ENCODE measurements around the gene SOX5.

The SOX5 gene

GRCh38 chr12:23949348-23950209, at the start of gene SOX5:
Gene SOX5, minus strand, starts transcription at chr12:23949670. Its CDS starts 69 bp downstream, at chr12:23949601.
- no peak for ATAC-seq

GRCh38 chr12:23987046-23987445, 37.6 kb upstream of the SOX5 start:
- no peak for ATAC-seq

- no peak for ATAC-seq
These were observed 31.4 kb upstream of the SOX5 start for GRCh38 chr12:23980826-23981225.

- ATAC-seq = no peak
These were observed 15.3 kb upstream of the SOX5 start for GRCh38 chr12:23964812-23965211.

- no peak for ATAC-seq
These were observed 10.4 kb upstream of the SOX5 start for GRCh38 chr12:23959826-23960225.

DNA sequence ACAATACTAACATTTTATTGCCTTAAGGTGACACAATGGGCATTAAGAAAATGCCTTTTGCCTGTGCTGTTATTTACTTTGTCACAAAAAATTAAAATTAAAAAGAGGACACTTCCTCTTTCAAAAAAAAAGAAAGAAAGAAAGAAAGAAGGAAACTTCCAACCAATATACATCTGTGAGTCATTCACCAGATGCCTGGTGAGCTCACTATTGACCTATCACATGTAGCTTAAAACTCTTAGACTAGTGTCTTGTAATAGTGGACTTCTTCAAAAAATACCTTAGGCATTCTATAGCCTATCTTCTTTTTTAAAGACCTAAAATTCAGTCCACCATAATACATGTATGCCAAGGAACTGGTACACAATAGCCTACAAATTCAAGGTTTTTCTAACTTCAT, 4.9 kb upstream of the SOX5 start:
- no peak for ATAC-seq

- no peak for ATAC-seq
These were observed 2.6 kb upstream of the SOX5 start for GRCh38 chr12:23952071-23952470.

- no peak for ATAC-seq
These were observed 1.4 kb upstream of the SOX5 start for GRCh38 chr12:23950775-23951451.

DNA sequence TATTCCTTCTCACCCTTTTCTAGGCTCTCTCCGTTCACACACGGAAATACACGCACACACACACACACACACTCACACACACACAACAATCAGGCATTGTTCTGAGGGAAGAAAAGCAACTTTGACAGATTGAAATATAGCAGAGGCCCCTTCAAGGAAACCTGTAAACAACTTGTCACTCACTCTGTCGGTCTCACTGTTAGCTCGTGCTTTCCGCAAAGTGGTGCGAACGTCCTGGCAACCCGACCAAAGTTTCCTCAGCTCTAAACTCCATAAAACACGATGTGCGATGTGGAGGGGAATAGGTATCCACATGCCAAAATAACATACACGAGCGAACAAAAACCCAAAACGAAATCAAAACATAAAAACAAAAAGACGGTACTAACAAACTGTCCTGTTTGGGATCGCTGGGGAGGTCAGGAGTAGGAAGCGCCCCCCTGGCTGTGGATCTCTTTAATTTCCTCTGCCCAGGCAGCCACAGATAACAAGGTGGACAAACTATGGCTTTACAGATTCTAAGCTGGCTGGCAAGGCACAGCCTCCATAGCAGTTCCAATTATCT, 822 bp upstream of the SOX5 start:
- ATAC-seq = no peak

DNA sequence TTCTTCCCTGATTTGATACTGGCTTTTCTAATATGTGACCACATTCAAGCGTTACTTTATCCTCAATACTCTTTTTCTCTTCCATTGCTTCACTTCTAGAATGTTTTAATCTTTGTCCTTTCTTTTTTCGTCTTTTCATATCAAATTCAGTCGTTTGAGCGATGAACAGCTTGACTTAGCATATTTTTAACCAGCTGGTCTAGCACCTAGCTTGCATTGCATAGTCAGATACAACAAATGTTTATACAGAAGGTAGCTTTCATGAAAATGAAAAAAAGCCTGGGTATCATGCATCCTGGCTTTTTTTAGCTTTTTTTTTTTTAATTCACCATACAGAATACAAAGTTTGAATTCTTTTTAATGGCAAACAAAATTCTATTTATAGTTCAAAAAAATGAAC, 1.2 kb downstream of the SOX5 start:
- no peak for ATAC-seq

DNA sequence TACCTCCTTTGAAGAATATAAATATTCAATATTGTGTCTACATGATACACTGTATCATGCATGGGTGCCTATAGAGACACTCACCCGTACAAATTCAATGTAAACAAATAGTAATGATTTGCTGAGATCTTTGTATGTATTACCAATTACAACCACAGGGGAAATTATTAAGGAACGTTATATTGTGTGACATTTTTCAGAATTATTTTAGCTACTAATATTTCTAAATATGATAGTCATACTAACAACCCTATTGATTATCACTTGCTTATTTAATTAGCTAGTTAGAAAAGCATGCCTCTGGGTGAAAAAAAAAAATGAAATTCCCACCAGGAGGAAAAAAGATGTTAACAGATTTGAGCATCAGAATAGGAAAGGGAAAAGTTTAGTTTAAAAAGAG, 2.1 kb downstream of the SOX5 start:
- ATAC-seq = no peak

GRCh38 chr12:23945249-23945648, 4.2 kb downstream of the SOX5 start:
- no peak for ATAC-seq

DNA sequence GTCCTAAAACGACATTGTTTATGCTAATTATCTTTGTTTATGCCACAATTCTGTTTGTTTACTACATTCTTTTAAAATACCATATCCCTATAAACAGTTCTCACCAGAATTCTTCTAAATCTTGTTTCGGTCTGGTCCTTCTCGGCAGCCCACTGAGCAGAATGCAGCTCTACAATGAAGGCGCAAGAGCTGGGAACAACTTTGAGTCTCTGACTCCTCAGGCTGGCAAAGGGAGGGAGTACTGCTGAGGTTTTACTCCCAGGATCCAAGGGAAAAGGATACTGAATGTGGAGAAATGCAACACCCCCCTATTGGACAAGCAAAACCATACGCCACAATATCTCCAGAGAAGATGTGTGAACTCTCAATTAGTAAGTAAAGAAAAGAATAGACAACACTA, 5.4 kb downstream of the SOX5 start:
- ATAC-seq = no peak

GRCh38 chr12:23942841-23943240, 6.6 kb downstream of the SOX5 start:
- no peak for ATAC-seq

GRCh38 chr12:23941780-23942179, 7.7 kb downstream of the SOX5 start:
- ATAC-seq = no peak

DNA sequence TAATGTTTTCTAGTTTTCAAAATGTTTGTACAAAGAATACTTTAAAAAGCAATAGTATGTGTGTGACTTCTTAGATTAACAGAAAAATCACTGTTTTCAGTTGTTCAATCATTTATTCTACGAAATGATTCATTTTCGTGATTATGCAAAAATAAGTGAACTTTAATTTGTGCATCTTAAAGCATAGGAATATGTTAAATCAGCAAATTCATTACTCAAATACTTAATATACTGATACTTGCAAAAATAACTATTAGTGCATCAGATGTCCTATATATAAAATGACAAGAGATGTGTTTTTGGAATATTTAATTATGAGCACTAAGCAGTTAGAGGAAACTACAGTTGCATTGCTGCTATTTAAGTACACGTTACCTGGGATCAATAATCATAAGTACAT, 11.0 kb downstream of the SOX5 start:
- ATAC-seq = no peak

GRCh38 chr12:23931176-23931575, 18.3 kb downstream of the SOX5 start:
- no peak for ATAC-seq

DNA sequence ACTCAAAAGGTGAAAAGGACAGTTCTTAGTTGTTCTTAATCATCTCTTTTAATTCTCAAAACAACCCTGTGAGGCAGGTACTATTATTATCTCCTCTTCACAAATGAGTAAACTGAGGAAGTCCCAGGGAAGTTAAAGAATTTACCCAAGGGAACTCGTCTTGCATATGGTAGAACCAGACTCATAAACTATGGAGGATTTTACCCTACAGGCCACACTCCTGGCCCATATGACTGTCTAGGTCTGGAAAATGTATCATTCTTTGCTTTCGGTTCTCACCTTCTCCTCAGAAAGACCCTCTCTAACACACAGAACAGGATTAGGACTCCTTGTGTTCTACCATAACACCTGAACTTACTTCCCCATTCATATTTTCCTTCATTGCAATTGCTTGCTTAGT, 18.9 kb downstream of the SOX5 start:
- no peak for ATAC-seq

DNA sequence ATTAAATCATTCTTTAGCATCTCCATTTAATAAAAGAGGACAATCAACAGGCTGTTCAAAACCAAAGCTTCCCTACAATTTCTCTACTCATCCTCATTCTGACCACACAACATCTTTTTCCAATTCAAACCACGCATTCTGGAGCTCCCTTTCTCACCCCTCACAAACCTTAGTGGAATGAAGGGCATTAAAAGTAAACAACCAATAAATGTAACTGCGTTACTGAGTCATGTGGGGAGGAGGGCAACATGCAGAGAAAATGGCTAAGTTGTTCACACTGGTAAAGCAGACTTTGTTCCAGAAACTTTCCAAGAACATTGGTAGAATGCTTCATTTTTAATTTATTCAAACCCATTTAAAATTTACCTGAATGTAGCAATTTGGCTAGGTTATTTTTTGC, 19.6 kb downstream of the SOX5 start:
- ATAC-seq = no peak

GRCh38 chr12:23927907-23928306, 21.6 kb downstream of the SOX5 start:
- ATAC-seq = no peak

DNA sequence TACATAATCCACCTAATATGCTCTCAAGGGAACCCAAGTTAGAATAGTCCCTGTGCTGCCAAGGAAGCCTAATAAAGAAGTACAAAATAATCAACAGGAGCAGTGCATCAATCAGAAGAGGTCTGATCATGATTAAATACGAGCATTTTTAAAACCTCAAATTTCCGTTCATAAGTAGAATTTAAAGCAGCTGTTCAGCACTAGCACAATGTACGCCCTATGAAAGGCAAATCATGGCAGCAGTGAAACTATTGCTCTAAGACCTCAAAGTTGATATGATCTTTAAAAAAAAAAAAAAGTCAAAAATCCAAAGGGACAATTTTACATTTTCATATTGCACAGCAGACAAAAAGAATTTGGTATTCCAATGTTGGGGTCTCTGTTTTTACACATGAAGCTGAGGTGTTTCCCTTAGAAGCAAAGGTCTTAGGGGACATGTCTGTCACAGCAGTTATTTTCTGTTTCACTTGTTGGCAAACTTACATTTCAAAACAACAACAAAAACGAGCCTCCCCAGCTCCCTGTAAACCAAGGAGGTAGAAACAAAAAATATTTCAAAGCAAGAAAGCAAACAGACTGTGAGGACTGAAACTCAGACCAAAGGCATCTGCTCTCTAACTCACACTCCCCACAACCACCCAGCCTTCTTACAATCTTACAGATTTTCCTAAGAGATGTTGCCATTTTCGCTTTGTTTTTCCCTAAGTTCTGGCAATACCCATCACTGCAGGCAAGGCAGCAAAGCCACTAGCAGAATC, 28.2 kb downstream of the SOX5 start:
- ATAC-seq = no peak

- ATAC-seq = no peak
These were observed 37.9 kb downstream of the SOX5 start for GRCh38 chr12:23911574-23911973.

DNA sequence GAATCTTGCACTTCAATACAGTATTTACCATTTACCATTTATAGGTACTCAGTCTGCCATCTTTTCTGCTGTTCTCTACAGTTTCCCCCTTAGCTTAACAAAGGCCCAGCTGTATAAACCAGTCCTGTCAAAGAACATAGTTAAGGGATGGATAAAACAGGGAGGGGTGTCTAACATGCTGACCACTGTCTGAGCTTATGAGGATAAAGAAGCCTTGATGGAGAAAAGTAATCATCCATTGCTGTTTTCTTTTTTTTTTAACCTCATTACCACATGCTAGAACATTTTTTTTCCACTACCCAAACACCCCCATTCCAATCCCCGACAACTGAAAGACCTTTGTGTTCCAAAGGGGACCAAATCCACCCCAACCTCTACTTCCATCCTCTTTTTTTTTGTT, 39.9 kb downstream of the SOX5 start:
- no peak for ATAC-seq

Data from activated CD4-positive, CD25-positive, alpha-beta regulatory T cell treated with anti-CD3 and anti-CD28 coated beads, Interleukin-2, amount 50 U/mL, for 24 hours (primary cell).